WTC11 (cell line): Measurements from ENCODE around the gene SLC41A3. TPM values are rescaled to one million over a fixed set of nuclear protein-coding genes. Genes with fewer than 3 reads are reported as not detected.

Experiments
- ATAC-seq: fragments of 200-7000 bp; cut with Tn5 transposase; 2 replicates; pipeline ENCODE4 v1.10.0; 2021; ENCODE audit warnings: mild to moderate bottlenecking, moderate library complexity
- CTCF ChIA-PET: fragments of 300-600 bp; sonication (Branson Sonifier 250); formaldehyde crosslinking; loops from one replicate; lab custom pipeline; 2021; ENCODE audit warnings: antibody characterized with exemption; lab: Charles Lee
- POLR2A ChIA-PET: fragments of 350-600 bp; sonication (Branson Sonifier 250); formaldehyde crosslinking; loops from one replicate; lab custom pipeline; 2021; ENCODE audit warnings: antibody characterized with exemption; lab: Charles Lee
- DNase-seq: peaks from one replicate; pipeline ENCODE4 v3.0.0; 2021; ENCODE audit warnings: low spot score
- H3K27ac Mint-ChIP-seq: 2 replicates; pipeline ENCODE4 v1.8.0; 2021; ENCODE audit warnings: mixed read lengths
- H3K27me3 Mint-ChIP-seq: 2 replicates; pipeline ENCODE4 v1.8.0; 2021; ENCODE audit warnings: low read depth, mild to moderate bottlenecking, moderate library complexity, mixed read lengths
- H3K36me3 Mint-ChIP-seq: 2 replicates; pipeline ENCODE4 v1.8.0; 2021; ENCODE audit warnings: mixed read lengths
- H3K4me1 Mint-ChIP-seq: 2 replicates; pipeline ENCODE4 v1.8.0; 2022; ENCODE audit warnings: mixed read lengths
- H3K4me3 Mint-ChIP-seq: 2 replicates; pipeline ENCODE4 v1.8.0; 2021; ENCODE audit warnings: mild to moderate bottlenecking, moderate library complexity, mixed read lengths
- H3K9me3 Mint-ChIP-seq: 2 replicates; pipeline ENCODE4 v1.8.0; 2021; ENCODE audit warnings: mixed read lengths
- CBFB ChIP-seq: sonication (generic); formaldehyde crosslinking; IDR thresholded peaks from 2 replicates; pipeline ENCODE4 v1.8.1; 2022; ENCODE audit warnings: mild to moderate bottlenecking, low read depth, missing genetic modification reagents
- ESRRA ChIP-seq: sonication (generic); formaldehyde crosslinking; IDR thresholded peaks from 2 replicates; pipeline ENCODE4 v1.8.1; 2022; ENCODE audit warnings: mild to moderate bottlenecking, missing genetic modification reagents, borderline replicate concordance
- FOXJ3 ChIP-seq: sonication (generic); formaldehyde crosslinking; IDR thresholded peaks from 2 replicates; pipeline ENCODE4 v1.9.0; 2021; ENCODE audit warnings: missing genetic modification reagents, mild to moderate bottlenecking, borderline replicate concordance
- GABPB1 ChIP-seq: sonication (generic); formaldehyde crosslinking; IDR thresholded peaks from 2 replicates; pipeline ENCODE4 v1.8.1; 2023; ENCODE audit warnings: mild to moderate bottlenecking, missing genetic modification reagents
- JUN ChIP-seq: sonication (generic); formaldehyde crosslinking; IDR thresholded peaks from 2 replicates; pipeline ENCODE4 v1.8.0; 2023; ENCODE audit warnings: mild to moderate bottlenecking, missing genetic modification reagents
- MYBL2 ChIP-seq: sonication (generic); formaldehyde crosslinking; IDR thresholded peaks from 2 replicates; pipeline ENCODE4 v1.8.1; 2023; ENCODE audit warnings: mild to moderate bottlenecking, moderate library complexity, missing genetic modification reagents
- NR1H2 ChIP-seq: sonication (generic); formaldehyde crosslinking; IDR thresholded peaks from 2 replicates; pipeline ENCODE4 v1.9.0; 2021; ENCODE audit warnings: mild to moderate bottlenecking, moderate library complexity, missing genetic modification reagents
- NR2C2 ChIP-seq: sonication (generic); formaldehyde crosslinking; IDR thresholded peaks from 2 replicates; pipeline ENCODE4 v1.8.0; 2022; ENCODE audit warnings: mild to moderate bottlenecking, missing genetic modification reagents
- OVOL2 ChIP-seq: fragments of 250-450 bp; sonication (Bioruptor Pico); IDR thresholded peaks from 2 replicates; pipeline ENCODE4 v1.9.0; 2021; ENCODE audit warnings: mild to moderate bottlenecking, borderline replicate concordance
- PRRX2 ChIP-seq: fragments of 250-450 bp; sonication (Bioruptor Pico); IDR thresholded peaks from 2 replicates; pipeline ENCODE4 v1.8.0; 2021; ENCODE audit warnings: mild to moderate bottlenecking
- RELA ChIP-seq: sonication (generic); formaldehyde crosslinking; IDR thresholded peaks from 2 replicates; pipeline ENCODE4 v1.8.1; 2022; ENCODE audit warnings: missing genetic modification reagents, mild to moderate bottlenecking, borderline replicate concordance
- TCF7 ChIP-seq: sonication (generic); formaldehyde crosslinking; IDR thresholded peaks from 2 replicates; pipeline ENCODE4 v1.8.0; 2022; ENCODE audit warnings: mild to moderate bottlenecking, low read depth, missing genetic modification reagents, moderate library complexity
- ZBTB21 ChIP-seq: sonication (generic); formaldehyde crosslinking; IDR thresholded peaks from 2 replicates; pipeline ENCODE4 v1.8.1; 2023; ENCODE audit warnings: mild to moderate bottlenecking, missing genetic modification reagents, borderline replicate concordance
- ZNF138 ChIP-seq: sonication (generic); formaldehyde crosslinking; conservative IDR thresholded peaks from 2 replicates; pipeline ENCODE4 v1.8.1; 2022; ENCODE audit warnings: mild to moderate bottlenecking, moderate library complexity, missing genetic modification reagents
- ZNF263 ChIP-seq: sonication (generic); formaldehyde crosslinking; IDR thresholded peaks from 2 replicates; pipeline ENCODE4 v1.8.1; 2022; ENCODE audit warnings: low read depth, mild to moderate bottlenecking, moderate library complexity, missing genetic modification reagents
- ZNF396 ChIP-seq: fragments of 250-450 bp; sonication (Bioruptor Pico); IDR thresholded peaks from 2 replicates; pipeline ENCODE4 v1.8.0; 2021; ENCODE audit warnings: mild to moderate bottlenecking, moderate library complexity, borderline replicate concordance
- total RNA-seq: library from RNA; stranded (reverse); gene quantifications from 3 replicates; pipeline ENCODE4 v1.2.3, GENCODE V29; 2021
- TF ChIP-seq, protein P1 (sequence below): sonication (generic); formaldehyde crosslinking; IDR thresholded peaks from 2 replicates; pipeline ENCODE4 v1.8.1; 2022; ENCODE audit warnings: mild to moderate bottlenecking, missing genetic modification reagents, moderate library complexity, borderline replicate concordance
- TF ChIP-seq, protein P2 (sequence below): sonication (generic); formaldehyde crosslinking; IDR thresholded peaks from 2 replicates; pipeline ENCODE4 v1.8.1; 2023; ENCODE audit warnings: mild to moderate bottlenecking, missing genetic modification reagents, moderate library complexity
- TF ChIP-seq, protein P3 (sequence below): sonication (generic); formaldehyde crosslinking; IDR thresholded peaks from 2 replicates; pipeline ENCODE4 v1.8.0; 2023; ENCODE audit warnings: missing genetic modification reagents, mild to moderate bottlenecking, borderline replicate concordance
- TF ChIP-seq, protein P4 (sequence below): sonication (generic); formaldehyde crosslinking; IDR thresholded peaks from 2 replicates; pipeline ENCODE4 v1.8.0; 2023; ENCODE audit warnings: mild to moderate bottlenecking, missing genetic modification reagents
- TF ChIP-seq, protein P5 (sequence below): sonication (generic); formaldehyde crosslinking; IDR thresholded peaks from 2 replicates; pipeline ENCODE4 v1.8.0; 2022; ENCODE audit warnings: missing genetic modification reagents

Gene SLC41A3
- total RNA-seq, 1 experiment from 2014 or later, result 28.4 TPM

DNA sequence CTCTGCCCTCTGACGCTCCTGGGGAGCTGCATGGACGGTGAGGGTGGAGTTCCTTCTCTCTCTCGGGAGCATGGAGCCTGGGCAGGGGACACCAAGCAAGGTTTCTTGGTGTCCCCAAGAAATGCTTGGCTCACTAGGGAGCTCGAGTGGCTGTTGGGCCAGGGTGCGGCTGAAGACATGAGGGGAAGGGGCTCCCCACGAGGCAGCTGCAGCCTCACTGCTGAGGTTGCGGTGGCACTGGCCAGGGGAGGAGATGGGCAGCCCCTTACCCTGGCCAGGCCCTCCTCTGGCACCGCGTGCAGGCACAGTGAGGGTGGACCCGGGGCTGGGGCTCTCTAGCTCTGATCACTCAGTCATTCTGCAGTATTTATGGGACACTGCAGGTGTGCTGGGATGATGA lies 43.5 kb upstream of the SLC41A3 start (continued):
- TF ChIP-seq, protein P1, sequence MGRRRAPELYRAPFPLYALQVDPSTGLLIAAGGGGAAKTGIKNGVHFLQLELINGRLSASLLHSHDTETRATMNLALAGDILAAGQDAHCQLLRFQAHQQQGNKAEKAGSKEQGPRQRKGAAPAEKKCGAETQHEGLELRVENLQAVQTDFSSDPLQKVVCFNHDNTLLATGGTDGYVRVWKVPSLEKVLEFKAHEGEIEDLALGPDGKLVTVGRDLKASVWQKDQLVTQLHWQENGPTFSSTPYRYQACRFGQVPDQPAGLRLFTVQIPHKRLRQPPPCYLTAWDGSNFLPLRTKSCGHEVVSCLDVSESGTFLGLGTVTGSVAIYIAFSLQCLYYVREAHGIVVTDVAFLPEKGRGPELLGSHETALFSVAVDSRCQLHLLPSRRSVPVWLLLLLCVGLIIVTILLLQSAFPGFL (CRISPR knock-in tag), result no peak
- TF ChIP-seq, protein P2, sequence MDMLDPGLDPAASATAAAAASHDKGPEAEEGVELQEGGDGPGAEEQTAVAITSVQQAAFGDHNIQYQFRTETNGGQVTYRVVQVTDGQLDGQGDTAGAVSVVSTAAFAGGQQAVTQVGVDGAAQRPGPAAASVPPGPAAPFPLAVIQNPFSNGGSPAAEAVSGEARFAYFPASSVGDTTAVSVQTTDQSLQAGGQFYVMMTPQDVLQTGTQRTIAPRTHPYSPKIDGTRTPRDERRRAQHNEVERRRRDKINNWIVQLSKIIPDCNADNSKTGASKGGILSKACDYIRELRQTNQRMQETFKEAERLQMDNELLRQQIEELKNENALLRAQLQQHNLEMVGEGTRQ, result no peak
- TF ChIP-seq, all 79 proteins: peak for 0

DNA sequence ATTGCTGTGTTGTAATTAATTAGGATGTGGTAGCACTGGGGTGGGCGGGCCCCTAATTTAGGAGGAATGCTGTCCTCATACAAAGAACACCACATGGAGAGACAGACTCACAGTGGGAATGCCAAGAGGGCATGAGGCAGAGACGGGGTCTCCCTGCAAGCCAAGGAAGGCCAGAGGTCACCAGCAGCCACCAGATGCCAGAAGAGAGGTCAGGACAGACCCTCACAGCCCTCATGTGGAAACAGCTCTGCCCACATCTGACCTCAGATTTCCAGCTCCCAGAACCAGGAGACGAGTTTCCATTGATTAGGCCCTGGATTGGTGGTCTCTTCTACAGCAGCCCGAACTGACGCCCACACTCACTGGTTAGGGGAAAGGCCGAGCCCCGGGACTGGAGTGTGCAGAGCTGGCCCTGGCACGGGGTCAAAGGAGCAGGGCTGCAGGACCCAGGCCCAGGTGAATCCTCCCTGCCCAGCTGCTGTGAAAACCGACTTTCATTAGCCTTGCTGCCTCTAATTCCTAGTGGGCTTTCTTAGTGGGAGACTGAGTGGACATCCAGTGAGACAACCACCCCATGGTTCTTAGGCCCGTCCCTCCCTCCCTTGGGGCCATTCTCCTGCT lies 43.0 kb upstream of the SLC41A3 start:
- Mint-ChIP-seq H3K4me3 (no peak overlapping the region), H3K4me1 (peaks cover 14% of the 10 kb centered on the region), H3K27me3 (no peaks in the 10 kb centered on the region), H3K9me3 (no peaks in the 10 kb centered on the region)
- no peak for ATAC-seq
- CTCF ChIA-PET, result interaction anchor here (1.4 kb wide), 1 partner anchor 119 kb away, joined by 3 read pairs; no protein-coding TSS in a partner anchor
- TF ChIP-seq TCF7 (CRISPR knock-in tag) (no peak), RELA (CRISPR knock-in tag) (no peak), ZNF263 (no peak), ZNF138 (CRISPR knock-in tag) (no peak), ESRRA (CRISPR knock-in tag) (no peak), OVOL2 (CRISPR knock-in tag) (no peak), ZBTB21 (no peak), NR2C2 (CRISPR knock-in tag) (no peak)
- TF ChIP-seq, protein P3, sequence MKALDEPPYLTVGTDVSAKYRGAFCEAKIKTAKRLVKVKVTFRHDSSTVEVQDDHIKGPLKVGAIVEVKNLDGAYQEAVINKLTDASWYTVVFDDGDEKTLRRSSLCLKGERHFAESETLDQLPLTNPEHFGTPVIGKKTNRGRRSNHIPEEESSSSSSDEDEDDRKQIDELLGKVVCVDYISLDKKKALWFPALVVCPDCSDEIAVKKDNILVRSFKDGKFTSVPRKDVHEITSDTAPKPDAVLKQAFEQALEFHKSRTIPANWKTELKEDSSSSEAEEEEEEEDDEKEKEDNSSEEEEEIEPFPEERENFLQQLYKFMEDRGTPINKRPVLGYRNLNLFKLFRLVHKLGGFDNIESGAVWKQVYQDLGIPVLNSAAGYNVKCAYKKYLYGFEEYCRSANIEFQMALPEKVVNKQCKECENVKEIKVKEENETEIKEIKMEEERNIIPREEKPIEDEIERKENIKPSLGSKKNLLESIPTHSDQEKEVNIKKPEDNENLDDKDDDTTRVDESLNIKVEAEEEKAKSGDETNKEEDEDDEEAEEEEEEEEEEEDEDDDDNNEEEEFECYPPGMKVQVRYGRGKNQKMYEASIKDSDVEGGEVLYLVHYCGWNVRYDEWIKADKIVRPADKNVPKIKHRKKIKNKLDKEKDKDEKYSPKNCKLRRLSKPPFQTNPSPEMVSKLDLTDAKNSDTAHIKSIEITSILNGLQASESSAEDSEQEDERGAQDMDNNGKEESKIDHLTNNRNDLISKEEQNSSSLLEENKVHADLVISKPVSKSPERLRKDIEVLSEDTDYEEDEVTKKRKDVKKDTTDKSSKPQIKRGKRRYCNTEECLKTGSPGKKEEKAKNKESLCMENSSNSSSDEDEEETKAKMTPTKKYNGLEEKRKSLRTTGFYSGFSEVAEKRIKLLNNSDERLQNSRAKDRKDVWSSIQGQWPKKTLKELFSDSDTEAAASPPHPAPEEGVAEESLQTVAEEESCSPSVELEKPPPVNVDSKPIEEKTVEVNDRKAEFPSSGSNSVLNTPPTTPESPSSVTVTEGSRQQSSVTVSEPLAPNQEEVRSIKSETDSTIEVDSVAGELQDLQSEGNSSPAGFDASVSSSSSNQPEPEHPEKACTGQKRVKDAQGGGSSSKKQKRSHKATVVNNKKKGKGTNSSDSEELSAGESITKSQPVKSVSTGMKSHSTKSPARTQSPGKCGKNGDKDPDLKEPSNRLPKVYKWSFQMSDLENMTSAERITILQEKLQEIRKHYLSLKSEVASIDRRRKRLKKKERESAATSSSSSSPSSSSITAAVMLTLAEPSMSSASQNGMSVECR, result no peak
- TF ChIP-seq, protein P4, sequence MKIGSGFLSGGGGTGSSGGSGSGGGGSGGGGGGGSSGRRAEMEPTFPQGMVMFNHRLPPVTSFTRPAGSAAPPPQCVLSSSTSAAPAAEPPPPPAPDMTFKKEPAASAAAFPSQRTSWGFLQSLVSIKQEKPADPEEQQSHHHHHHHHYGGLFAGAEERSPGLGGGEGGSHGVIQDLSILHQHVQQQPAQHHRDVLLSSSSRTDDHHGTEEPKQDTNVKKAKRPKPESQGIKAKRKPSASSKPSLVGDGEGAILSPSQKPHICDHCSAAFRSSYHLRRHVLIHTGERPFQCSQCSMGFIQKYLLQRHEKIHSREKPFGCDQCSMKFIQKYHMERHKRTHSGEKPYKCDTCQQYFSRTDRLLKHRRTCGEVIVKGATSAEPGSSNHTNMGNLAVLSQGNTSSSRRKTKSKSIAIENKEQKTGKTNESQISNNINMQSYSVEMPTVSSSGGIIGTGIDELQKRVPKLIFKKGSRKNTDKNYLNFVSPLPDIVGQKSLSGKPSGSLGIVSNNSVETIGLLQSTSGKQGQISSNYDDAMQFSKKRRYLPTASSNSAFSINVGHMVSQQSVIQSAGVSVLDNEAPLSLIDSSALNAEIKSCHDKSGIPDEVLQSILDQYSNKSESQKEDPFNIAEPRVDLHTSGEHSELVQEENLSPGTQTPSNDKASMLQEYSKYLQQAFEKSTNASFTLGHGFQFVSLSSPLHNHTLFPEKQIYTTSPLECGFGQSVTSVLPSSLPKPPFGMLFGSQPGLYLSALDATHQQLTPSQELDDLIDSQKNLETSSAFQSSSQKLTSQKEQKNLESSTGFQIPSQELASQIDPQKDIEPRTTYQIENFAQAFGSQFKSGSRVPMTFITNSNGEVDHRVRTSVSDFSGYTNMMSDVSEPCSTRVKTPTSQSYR (CRISPR knock-in tag), result no peak
- TF ChIP-seq, all 79 proteins: peak for 0
- Mint-ChIP-seq H3K27ac (no peak overlapping the region), H3K36me3 (no peaks in the 10 kb centered on the region)
- DNase-seq, result peak; percentile 5
- POLR2A ChIA-PET, result no interaction called here

DNA sequence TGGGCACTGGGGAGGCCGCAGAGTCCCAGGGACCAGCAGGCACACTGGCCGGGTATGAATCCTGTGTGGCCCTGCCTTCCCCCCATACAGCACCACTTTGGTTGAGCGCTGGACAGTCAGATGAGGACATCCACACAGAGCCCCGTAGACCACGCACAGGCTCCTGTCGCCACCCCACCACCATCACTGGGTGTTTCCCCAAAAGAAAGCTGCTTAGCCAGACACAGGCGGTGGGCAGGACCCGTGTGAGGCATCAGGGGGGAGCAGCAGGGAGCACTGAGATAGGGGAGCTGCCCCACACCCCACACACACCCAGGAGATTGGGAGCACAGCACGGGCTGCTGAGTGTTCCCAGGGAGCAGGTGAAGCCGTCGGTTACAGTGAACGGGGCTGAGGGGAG lies 42.4 kb upstream of the SLC41A3 start:
- Mint-ChIP-seq H3K9me3 (no peaks in the 10 kb centered on the region), H3K4me1 (peaks cover 14% of the 10 kb centered on the region), H3K36me3 (no peaks in the 10 kb centered on the region), H3K27me3 (no peaks in the 10 kb centered on the region), H3K4me3 (no peak overlapping the region), H3K27ac (no peak overlapping the region)
- CTCF ChIA-PET, result interaction anchor here (1.4 kb wide), 1 partner anchor 120 kb away, joined by 3 read pairs; no protein-coding TSS in a partner anchor
- POLR2A ChIA-PET, result no interaction called here
- peak; percentile 7 for DNase-seq
- no peak for ATAC-seq
- TF ChIP-seq CBFB (CRISPR knock-in tag) (no peak), JUN (no peak), RELA (CRISPR knock-in tag) (no peak), ZNF396 (no peak), FOXJ3 (CRISPR knock-in tag) (no peak), PRRX2 (CRISPR knock-in tag) (no peak), NR1H2 (CRISPR knock-in tag) (no peak), ESRRA (CRISPR knock-in tag) (no peak), GABPB1 (CRISPR knock-in tag) (no peak), MYBL2 (no peak)
- TF ChIP-seq, protein P5, sequence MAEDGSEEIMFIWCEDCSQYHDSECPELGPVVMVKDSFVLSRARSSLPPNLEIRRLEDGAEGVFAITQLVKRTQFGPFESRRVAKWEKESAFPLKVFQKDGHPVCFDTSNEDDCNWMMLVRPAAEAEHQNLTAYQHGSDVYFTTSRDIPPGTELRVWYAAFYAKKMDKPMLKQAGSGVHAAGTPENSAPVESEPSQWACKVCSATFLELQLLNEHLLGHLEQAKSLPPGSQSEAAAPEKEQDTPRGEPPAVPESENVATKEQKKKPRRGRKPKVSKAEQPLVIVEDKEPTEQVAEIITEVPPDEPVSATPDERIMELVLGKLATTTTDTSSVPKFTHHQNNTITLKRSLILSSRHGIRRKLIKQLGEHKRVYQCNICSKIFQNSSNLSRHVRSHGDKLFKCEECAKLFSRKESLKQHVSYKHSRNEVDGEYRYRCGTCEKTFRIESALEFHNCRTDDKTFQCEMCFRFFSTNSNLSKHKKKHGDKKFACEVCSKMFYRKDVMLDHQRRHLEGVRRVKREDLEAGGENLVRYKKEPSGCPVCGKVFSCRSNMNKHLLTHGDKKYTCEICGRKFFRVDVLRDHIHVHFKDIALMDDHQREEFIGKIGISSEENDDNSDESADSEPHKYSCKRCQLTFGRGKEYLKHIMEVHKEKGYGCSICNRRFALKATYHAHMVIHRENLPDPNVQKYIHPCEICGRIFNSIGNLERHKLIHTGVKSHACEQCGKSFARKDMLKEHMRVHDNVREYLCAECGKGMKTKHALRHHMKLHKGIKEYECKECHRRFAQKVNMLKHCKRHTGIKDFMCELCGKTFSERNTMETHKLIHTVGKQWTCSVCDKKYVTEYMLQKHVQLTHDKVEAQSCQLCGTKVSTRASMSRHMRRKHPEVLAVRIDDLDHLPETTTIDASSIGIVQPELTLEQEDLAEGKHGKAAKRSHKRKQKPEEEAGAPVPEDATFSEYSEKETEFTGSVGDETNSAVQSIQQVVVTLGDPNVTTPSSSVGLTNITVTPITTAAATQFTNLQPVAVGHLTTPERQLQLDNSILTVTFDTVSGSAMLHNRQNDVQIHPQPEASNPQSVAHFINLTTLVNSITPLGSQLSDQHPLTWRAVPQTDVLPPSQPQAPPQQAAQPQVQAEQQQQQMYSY (CRISPR knock-in tag), result no peak
